Measurements from ENCODE around the gene RAPGEF5. TPM values are rescaled to one million over a fixed set of nuclear protein-coding genes. Genes with fewer than 3 reads are reported as not detected.

The RAPGEF5 gene
- total RNA-seq, 1 experiment from 2014 or later, result 16.4 TPM

GRCh38 chr7:22350466-22351328 is 6.3 kb downstream of the RAPGEF5 start:
- Histone ChIP-seq H3K4me1 (replicated peaks; ENCODE audit: insufficient read depth) (peaks cover 65% of the 10 kb centered on the region), H3K36me3 (ENCODE audit: low read depth) (no peaks in the 10 kb centered on the region), H3F3A (ENCODE audit: insufficient read depth, low read depth) (peaks cover 41% of the 10 kb centered on the region), H3K9me2 (ENCODE audit: insufficient read depth) (no peaks in the 10 kb centered on the region), H3K4me2 (peak overlapping the region; percentile 49), H2AFZ (no peak overlapping the region), H3K9me3 (ENCODE audit: insufficient read depth, low read depth) (peaks cover 4% of the 10 kb centered on the region; the same call in 1 of the 2 replicates), H3K4me3 (no peak overlapping the region), H3K27ac (peak overlapping the region; percentile 40), H3K79me2 (ENCODE audit: low read depth) (peaks cover 77% of the 10 kb centered on the region), H3K27me3 (ENCODE audit: insufficient read depth, low read depth) (no peaks in the 10 kb centered on the region), H4K20me1 (ENCODE audit: insufficient read depth) (no peaks in the 10 kb centered on the region)
- no TSS peak for BruUV-seq (replicated peaks)
- intact Hi-C loops (cut with micrococcal nuclease; ENCODE audit: unreplicated experiment), result loop anchor here (5.0 kb wide), 1 partner anchor 82 kb away; no protein-coding TSS in a partner anchor
- ChIA-PET CTCF (no interaction called here), POLR2A (ENCODE audit: unreplicated experiment) (no interaction called here)
- TF ChIP-seq CTCF (conservative IDR thresholded peaks at IDR 0.05) (no peak), EZH2 (IDR thresholded peaks at IDR 0.05; ENCODE audit: low read depth) (no peak)
- DNase-seq, result peak; percentile 30 to 89

GRCh38 chr7:22348379-22348778 is 8.6 kb downstream of the RAPGEF5 start:
- POLR2A ChIA-PET (ENCODE audit: unreplicated experiment), result no interaction called here
- H3F3A ChIP-seq (ENCODE audit: insufficient read depth, low read depth), result peaks cover 41% of the 10 kb centered on the region
- intact Hi-C loops (cut with micrococcal nuclease; ENCODE audit: unreplicated experiment), result no loop called here
- no peak overlapping the region for H3K4me2 ChIP-seq
- H3K27me3 ChIP-seq (ENCODE audit: insufficient read depth, low read depth), result no peaks in the 10 kb centered on the region
- H3K27ac ChIP-seq, result no peak overlapping the region
- H3K36me3 ChIP-seq (ENCODE audit: low read depth), result no peaks in the 10 kb centered on the region
- H3K4me3 ChIP-seq, result no peak overlapping the region
- peaks cover under 1% of the 10 kb centered on the region; the same call in 1 of the 2 replicates for H3K9me3 ChIP-seq (ENCODE audit: insufficient read depth, low read depth)
- peaks cover 70% of the 10 kb centered on the region for H3K79me2 ChIP-seq (ENCODE audit: low read depth)
- no TSS peak for BruUV-seq (replicated peaks)
- H2AFZ ChIP-seq, result no peak overlapping the region
- DNase-seq, result peak in 1 of 2 experiments; percentile 55
- no peaks in the 10 kb centered on the region for H4K20me1 ChIP-seq (ENCODE audit: insufficient read depth)
- CTCF ChIA-PET, result no interaction called here
- H3K4me1 ChIP-seq (replicated peaks; ENCODE audit: insufficient read depth), result peaks cover 55% of the 10 kb centered on the region
- no peaks in the 10 kb centered on the region for H3K9me2 ChIP-seq (ENCODE audit: insufficient read depth)
- TF ChIP-seq CTCF (conservative IDR thresholded peaks at IDR 0.05), result no peak
- no peak for TF ChIP-seq EZH2 (IDR thresholded peaks at IDR 0.05; ENCODE audit: low read depth)

- DNase-seq, result peak in 1 of 2 experiments; percentile 92
- H3K4me1 ChIP-seq (replicated peaks; ENCODE audit: insufficient read depth), result peaks cover 44% of the 10 kb centered on the region
- ChIA-PET CTCF (interaction anchor here (0.6 kb wide), 1 partner anchor 399 kb away, joined by 3 read pairs; no protein-coding TSS in a partner anchor), POLR2A (ENCODE audit: unreplicated experiment) (interaction anchor here (0.5 kb wide), 1 partner anchor 169 kb away, joined by 4 read pairs; no protein-coding TSS in a partner anchor)
- peak overlapping the region; percentile 9; the same call in 1 of the 2 replicates for H3K27ac ChIP-seq
- H3F3A ChIP-seq (ENCODE audit: insufficient read depth, low read depth), result peaks cover 27% of the 10 kb centered on the region
- no peaks in the 10 kb centered on the region for H3K27me3 ChIP-seq (ENCODE audit: insufficient read depth, low read depth)
- no peak overlapping the region for H2AFZ ChIP-seq
- H3K9me2 ChIP-seq (ENCODE audit: insufficient read depth), result no peaks in the 10 kb centered on the region
- no peaks in the 10 kb centered on the region for H4K20me1 ChIP-seq (ENCODE audit: insufficient read depth)
- no TSS peak for BruUV-seq (replicated peaks)
- TF ChIP-seq EZH2 (IDR thresholded peaks at IDR 0.05; ENCODE audit: low read depth), result no peak
- TF ChIP-seq CTCF (conservative IDR thresholded peaks at IDR 0.05), result no peak
- no peaks in the 10 kb centered on the region for H3K36me3 ChIP-seq (ENCODE audit: low read depth)
- intact Hi-C loops (cut with micrococcal nuclease; ENCODE audit: unreplicated experiment), result no loop called here
- H3K79me2 ChIP-seq (ENCODE audit: low read depth), result peaks cover 55% of the 10 kb centered on the region
- peak overlapping the region; percentile 13 for H3K4me2 ChIP-seq
- H3K9me3 ChIP-seq (ENCODE audit: insufficient read depth, low read depth), result no peaks in the 10 kb centered on the region
- H3K4me3 ChIP-seq, result no peak overlapping the region
These were observed 10.4 kb downstream of the RAPGEF5 start for GRCh38 chr7:22346383-22347107.
